A172 (cell line): ENCODE measurements around the gene ATG10. TPM values are rescaled to one million over a fixed set of nuclear protein-coding genes. Genes with fewer than 3 reads are reported as not detected.
"Not testable (repeated sequence)": the region's sequence is repeated elsewhere in the genome, so short reads cannot be mapped to it uniquely, and the experiment has no call there.

Source experiments
- DNase-seq: peaks from one replicate; pipeline ENCODE4 v3.0.0-alpha.2; 2015; ENCODE audit warnings: low spot score
- total RNA-seq: library from RNA; depleted of rRNA; stranded (reverse); fragments of >200 nt; shearing (Covaris generic); gene quantifications from 2 replicates; pipeline ENCODE4 v1.2.3, GENCODE V29; 2014

ATG10 gene
- total RNA-seq, 1 experiment from 2014 or later: 11.5 TPM

DNA sequence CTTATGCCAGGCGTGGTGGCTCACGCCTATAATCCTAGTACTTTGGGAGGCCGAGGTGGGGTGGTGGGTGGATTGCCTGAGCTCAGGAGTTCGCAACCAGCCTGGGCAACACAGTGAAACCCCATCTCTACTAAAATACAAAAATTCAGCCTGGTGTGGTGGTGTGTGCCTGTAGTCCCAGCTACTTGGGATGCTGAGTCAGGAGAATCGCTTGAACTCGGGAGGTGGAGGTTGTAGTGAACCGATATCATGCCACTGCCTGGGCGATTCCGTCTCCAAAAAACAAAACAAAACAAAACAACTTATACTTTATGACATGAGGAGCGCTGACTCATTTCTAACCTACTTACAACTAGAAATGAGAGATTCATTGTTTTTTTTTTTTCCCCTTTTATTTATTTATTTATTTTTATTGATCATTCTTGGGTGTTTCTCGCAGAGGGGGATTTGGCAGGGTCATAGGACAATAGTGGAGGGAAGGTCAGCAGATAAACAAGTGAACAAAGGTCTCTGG, 10.4 kb downstream of the ATG10 start:
- DNase-seq: not testable (repeated sequence)

DNA sequence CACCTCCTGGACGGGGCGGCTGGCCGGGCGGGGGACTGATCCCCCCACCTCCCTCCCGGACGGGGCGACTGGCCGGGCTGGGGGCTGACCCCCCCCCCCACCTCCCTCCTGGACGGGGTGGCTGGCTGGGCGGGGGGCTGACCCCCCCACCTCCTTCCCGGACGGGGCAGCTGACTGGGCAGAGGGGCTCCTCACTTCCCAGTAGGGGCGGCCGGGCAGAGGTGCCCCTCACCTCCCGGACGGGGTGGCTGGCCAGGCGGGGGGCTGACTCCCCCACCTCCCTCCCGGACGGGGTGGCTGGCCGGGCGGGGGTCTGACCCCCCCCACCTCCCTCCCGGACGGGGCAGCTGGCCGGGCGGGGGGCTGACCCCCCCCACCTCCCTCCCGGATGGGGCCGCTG, 11.3 kb downstream of the ATG10 start:
- not testable (repeated sequence) for DNase-seq

DNA sequence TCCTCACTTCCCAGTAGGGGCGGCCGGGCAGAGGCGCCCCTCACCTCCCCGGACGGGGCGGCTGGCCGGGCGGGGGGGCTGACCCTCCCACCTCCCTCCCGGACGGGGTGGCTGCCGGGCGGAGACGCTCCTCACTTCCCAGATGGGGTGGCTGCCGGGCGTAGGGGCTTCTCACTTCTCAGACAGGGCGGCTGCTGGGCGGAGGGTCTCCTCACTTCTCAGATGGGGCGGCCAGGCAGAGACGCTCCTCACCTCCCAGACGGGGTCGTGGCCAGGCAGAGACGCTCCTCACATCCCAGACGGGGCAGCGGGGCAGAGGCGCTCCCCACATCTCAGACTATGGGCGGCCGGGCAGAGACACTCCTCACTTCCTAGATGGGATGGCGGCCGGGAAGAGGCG, 11.7 kb downstream of the ATG10 start:
- not testable (repeated sequence) for DNase-seq

DNA sequence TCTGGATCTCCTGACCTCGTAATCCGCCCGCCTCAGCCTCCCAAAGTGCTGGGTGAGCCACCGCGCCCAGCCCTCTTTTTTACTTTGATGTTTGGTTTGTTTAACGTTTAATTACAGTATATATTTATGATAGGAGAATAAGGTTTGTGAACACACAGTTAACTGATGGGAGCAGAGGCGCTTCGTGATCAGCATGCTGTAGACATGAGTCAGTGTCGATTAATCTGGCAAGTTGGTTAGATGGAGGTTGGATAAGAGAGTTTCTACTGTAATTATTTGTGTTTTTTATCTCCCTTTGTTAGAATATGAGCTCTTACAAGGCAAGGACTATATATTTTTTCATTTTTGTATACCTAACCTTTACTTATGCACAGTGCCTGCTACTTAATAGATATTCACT, 14.3 kb downstream of the ATG10 start:
- peak; percentile 9 for DNase-seq

DNA sequence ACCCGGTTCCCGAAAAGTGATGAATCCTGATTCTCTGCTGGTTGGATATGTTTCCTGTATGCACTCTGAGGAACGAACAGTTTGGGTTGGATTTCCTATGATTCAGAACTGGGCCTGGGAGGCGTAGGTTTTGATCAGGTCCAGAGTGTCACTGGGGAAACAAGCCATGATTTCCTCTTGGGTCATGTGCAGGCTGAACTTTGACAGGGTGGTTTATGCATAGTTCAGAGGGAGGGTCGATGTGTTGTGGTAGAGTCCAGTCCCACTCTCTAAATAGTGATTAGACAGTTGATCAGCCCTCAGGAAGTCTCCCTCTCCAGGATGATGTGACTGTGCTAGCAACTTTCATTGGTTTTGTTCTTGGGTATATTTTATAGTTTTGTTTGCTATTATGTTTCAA, 17.4 kb downstream of the ATG10 start:
- no peak for DNase-seq

DNA sequence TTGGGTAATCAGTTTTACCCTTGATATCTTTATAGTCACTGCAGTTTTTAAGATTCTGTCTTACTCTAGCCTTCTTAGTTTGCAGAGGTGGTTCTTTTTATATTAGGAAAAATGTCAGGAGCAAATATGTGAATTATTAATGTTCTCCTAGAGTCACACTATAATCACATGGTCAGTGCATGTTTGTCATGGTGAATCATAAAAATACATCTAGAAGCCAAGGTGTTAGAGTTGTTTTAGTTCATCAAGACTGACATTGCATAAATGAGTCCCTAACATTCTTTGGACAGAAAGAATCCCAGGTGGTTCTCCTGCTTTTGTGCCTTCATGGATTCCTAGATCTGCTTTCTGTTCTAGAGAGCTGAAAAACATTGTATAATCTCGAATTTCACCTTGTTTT, 22.9 kb downstream of the ATG10 start:
- no peak for DNase-seq

DNA sequence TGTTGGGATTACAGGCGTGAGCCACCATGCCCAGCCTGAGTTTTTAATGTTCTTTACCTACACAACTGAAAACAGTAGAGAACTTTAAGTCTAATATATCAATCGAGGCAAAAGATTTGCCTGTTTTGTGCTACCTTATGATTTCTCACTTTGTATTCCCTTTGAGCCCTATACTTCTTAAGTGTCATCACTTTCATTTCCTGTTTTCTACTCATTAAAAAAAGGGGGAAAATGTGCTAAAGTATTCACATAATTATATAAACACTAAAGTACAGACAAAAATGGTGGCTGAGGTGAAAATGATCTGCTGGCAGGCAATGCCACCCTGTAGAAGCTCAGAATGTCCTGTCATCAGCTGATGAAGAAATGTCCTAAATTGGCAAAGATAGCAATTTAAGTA, 23.6 kb downstream of the ATG10 start:
- DNase-seq: no peak

DNA sequence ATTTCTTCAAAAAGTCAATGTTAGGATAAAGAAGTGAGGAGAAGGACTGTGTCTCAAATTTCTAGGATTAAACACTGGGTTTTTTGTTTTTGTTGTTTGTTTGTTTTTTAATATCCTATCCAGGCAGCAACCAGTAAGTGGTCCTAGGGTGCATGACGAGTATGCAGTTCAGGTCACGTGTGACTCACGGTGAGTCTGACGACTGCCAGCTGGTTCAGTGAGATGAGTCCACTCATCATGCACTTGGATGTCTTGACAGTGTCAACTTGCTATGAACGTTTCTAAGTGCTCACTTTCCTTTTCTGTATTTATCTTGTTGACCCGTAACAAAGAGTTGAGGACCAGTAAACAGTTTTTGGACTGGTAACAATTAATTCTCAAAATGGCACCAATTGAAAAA, 32.7 kb downstream of the ATG10 start:
- peak; percentile 6 for DNase-seq

DNA sequence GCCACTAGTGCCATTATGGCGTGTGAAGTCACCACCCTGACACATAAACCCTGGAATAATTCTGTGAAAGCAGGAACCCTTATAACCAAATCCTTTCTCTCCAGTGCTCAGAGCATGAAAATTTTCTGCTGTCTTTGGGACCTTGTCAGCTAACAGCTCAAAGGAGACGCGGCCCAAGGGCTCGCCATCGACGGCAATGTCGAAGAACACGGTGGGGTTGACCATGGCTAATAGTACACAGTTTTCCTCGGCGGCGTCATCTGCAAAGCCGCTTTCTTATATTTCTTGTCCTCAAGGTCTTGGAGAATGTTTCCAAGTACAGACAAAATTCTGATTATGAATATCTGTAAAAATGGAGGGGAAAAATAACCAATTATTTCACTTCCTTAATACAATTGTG, 38.0 kb downstream of the ATG10 start:
- DNase-seq: not testable (repeated sequence)

DNA sequence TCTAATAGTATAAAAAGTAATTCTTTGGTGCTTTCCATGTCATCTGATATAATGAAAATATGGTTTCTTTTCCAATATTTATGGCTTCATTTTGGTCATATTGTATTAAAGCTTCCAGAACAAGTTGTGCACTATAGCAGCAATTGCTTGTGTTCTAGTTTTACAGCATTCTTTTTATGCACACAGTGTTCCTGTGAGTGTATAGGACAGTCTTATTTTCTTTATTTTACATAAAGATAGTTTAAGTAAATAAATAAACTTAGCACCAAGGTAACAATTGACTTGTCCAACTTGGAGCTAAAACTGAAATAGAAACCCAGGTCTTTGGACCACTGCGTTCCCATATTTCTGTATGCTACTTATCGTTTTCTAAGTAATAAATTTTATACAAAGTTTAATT, 38.9 kb downstream of the ATG10 start:
- no peak for DNase-seq

DNA sequence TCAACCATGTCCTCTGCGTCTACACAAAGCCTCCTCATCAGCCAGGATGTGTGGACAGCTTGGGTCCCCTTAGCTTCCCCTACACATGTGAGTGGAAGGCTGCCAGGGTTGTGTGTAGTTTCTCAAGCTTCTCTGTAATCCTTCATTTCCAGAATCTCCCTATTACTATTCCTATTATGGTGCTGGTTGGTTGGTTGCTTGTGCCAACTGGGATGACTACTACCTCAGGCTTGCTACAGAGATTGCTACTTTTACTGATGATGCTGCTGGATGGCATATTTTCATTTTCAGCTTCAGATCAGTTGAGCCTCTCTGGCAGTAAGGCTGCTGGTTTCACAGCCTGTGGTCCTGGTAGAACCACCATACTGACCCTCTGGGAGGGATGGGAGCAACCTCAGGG, 39.9 kb downstream of the ATG10 start:
- no peak for DNase-seq

DNA sequence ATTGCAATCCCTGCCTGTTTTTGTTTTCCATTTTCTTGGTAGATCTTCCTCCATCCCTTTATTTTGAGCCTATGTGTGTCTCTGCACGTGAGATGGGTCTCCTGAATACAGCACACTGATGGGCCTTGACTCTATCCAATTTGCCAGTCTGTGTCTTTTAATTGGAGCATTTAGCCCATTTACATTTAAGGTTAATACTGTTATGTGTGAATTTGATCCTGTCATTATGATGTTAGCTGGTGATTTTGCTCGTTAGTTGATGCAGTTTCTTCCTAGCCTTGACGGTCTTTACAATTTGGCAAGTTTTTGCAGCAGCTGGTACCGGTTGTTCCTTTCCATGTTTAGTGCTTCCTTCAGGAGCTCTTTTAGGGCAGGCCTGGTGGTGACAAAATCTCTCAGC, 42.8 kb downstream of the ATG10 start:
- not testable (repeated sequence) for DNase-seq

DNA sequence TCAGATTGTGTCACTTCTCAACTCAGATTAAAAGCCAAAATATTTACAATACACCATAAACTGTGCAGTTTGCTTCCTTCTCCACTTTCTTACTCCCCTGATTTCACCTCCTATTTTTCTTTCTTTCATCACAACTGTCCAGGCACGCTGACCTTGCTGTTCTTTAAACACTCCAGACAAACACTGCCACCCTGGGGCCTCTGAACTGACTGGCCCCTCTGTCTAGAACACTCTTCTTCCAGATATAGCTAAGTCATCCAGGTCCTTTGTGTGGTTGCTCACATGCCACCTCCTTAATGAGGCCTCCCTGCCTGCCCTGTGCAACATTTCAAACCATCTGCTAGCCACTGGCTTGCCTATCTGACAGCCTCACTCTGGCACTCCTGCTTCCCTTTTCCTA, 46.6 kb downstream of the ATG10 start:
- no peak for DNase-seq

DNA sequence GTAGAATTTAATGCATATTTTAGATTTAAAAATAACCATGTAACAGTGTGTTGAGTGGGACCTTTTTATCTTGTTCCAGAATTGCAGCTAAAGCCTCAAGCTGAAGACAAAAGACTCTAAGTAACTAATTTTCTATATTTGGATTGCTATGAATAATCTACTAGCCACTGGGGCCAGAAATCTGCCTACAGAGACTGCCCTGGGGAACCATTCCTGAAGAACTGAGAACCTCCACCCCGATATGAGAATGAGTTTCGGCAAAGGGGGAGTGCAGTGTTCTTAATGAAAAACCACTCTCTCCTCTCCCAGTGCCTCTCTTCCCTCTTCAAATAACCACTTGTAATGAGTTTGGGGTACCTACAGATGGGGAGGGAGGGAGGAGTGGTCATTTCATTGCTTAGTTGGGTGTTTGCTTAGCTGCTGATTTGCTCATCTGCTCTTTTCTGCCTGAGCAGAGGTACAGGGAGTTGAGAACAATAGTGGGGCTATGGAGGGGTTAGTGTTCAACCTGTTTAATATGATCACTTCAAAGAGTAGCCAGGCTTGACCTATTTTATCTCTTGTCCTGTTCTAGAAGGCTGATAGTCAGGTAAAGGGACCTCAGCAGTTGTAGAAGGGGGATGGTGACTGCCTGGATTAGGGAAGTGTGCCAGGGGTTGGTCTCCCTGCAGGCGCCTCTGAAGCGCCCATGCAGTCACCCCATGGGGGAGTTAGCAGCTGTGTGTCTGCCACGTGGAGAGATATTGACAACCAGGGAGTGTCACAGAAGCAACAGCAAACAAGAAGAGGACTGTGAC, 47.7 kb downstream of the ATG10 start:
- no peak for DNase-seq

DNA sequence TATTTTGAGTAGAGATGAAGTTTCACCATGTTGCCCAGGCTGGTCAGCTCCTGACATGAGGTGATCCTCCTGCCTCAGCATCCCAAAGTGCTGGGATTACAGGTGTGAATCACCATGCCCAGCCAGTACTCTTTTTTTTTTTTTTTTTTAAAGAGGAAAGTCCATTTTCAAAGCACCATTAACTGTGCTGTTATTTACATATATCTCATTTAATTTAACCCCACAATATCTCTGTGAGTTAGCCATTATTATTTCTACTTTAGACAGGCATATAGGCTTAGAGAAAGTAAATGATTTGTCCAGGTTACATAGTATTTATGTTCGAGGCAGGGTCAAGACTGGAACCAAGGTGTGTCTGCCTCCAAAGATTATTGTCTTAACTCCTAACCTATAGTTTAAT, 50.7 kb downstream of the ATG10 start:
- DNase-seq: no peak

DNA sequence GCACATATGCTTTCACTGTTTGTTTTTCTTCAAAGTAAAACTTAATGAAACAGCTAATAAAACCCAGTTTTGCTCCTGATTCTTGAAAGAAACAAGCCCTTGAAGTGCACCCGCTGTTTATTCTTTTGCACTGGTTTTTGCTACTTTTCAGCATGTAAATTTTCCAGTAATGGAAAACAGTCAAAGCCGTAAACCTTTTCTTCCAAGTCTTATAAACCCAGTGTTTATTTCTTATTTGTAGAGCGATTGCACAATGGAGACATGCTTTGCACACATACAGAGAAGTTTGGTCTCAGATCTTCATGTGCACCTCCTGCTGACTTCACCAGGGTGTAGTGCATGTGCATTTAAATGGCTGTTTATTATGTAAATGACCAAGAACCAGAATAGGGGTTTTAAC, 51.8 kb downstream of the ATG10 start:
- no peak for DNase-seq

DNA sequence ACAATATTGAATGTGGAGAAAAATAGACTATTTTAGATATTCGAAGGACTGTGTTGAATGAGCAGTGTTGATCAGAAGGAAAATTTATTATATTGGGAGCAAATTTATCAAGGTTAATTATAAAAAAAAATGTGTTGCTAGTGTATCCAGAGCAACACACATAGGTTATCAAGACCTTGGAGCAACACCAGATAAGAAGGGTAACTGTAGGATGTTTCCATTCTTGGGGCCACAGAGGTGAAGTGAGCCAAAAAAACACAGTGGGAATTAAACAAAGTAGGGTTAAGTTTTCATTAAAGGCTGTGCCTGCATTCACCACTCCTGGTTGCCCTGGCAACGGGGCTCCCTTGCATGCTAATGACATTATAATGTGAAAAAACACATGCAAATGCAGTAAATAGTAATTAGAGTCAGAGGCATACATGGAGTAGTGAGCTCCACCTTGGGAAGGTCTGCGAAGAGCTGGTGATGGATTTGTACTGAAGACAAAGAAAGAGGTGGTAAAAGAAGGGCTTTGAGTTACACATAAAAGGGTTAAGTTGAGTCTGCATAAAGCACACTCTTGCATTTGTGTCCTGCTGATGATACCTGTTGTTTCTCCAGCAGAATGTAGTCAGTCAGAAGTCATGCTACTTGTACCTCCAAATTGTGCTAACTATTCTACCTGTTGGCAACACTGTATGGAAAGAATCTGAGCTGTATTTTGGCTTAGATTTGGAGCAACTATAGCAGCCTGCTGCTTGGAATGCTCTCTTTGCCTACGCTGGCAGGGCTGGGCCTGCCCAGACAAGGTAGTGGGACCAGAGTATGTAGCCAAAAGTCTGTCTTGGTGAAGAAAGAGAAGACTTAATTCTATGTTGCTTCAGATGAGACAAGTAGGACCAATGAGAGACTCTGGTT, 59.6 kb downstream of the ATG10 start:
- DNase-seq: no peak

DNA sequence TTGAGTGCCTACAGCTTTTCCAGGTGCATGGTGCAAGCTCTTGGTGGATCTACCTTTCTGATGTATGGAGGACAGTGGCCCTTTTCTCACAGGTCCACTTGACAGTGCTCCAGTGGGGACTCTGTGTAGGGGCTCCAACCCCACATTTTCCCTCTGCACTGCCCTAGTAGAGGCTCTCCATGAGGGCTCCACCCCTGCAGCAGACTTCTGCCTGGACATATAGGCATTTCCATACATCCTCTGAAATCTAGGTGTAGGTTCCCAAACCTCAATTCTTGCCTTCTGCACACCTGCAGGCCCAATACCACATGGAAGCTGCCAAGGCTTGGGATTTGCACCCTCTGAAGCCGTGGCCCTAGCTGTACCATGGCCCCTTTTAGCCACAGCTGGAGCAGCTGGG, 71.1 kb downstream of the ATG10 start:
- DNase-seq: not testable (repeated sequence)

DNA sequence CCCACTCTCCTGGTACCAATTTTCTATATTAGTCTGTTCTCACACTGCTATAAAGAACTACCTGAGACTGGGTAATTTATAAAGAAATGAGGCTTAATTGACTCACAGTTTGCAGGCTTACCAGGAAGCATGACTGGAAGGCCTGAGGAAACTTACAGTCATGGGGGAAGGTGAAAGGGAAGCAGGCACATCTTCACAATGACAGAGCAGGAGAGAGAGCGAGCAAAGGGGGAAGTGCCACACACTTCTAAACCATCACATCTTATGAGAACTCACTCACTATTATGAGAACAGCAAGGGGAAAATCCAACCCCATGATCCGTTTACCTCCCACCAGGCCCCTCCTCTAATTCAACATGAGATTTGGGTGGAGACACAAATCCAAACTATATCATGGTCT, 72.2 kb downstream of the ATG10 start:
- no peak for DNase-seq

DNA sequence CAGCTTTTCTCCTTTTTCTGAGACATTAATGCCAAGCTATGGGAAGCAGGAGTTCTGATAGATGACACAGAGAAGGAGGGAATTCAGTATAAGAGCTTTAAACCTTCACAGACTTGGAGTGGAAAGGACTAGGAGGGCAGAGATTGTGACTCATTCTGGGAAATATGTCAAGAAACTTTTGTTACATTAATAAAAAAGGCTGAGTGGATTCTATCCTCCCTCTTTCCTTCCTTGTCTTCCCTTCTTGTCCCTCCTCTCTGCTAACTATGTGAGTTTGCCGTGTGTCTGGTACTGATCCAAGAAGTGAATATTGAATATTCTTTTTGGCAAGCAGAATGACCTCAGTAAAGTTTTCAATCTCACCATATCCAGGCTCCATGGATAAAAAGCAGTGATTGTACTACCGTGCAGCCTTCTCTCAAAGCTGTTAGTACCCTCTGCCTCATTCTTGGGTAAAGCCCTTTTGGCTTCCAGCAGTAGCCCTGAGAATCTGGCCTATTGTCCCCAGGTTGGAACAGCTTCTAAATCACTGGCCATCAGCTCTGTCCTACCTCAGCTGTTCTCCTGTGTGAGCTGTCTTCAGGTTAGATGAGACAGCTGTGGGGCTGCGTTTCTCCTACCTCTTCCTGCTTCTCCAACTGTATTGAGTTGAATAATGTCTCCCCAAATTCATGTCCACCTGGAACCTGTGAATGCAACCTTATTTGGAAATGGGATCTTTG, 73.9 kb downstream of the ATG10 start:
- DNase-seq: peak; percentile 44

DNA sequence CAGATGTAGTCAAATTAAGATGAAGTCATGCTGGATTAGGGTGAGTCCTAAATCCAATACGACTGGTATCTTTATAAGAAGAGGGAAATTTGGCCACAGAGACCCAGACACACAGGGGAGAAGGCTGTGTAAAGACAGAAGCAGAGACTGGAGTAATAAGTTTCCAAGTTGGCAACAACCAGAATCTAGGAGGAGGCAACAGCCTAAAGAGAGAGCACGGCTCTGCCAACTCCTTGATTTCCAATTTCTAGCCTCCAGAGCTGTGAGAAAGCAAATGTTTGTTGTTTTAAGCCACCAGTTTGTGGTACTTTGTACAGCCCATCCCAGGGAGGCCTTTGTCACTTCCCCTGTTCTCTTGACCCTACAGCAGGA, 74.4 kb downstream of the ATG10 start:
- DNase-seq: no peak

DNA sequence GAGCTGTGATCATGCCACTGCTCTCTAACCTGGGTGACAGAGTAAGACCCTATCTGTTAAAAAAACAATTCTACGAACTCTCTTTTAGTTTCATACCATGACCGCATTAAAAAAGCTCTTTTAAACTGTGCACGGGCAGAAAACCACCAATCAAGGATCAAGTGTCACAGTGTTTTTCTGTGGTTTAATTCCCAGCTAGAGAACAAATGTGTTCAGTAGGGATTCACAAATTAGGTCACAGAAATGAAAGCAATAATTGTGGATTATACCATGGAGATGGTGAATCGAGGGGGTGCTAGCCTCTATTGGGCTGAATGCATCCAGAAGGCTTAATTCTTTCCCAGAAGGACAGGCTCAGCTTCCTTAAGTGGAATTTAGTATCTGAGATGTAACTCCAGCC, 79.1 kb downstream of the ATG10 start:
- no peak for DNase-seq
